Neutrophil (primary cell): ENCODE results near the gene GTF2IRD1.

Source experiments
- H3K27ac ChIP-seq: fragments of 200-600 bp; sonication (generic); 2 replicates; pipeline ENCODE4 v1.5.1; 2016; ENCODE audit warnings: mild to moderate bottlenecking, moderate library complexity
- H3K27me3 ChIP-seq: fragments of 200-600 bp; sonication (generic); 2 replicates; pipeline ENCODE4 v1.6.0; 2016; ENCODE audit warnings: mild to moderate bottlenecking
- H3K36me3 ChIP-seq: fragments of 200-600 bp; sonication (generic); 2 replicates; pipeline ENCODE4 v1.5.1; 2017
- H3K4me1 ChIP-seq, 2 experiments: fragments of 200-600 bp in 1 of 2; sonication (generic) in 1 of 2; 1 replicate in 1 of 2; 2 replicates in 1 of 2; pipeline versions ENCODE4 v1.5.1 to v1.6.1; 2013 to 2016; ENCODE audit warnings: low read depth in 1 of 2, low read length in 1 of 2, mild to moderate bottlenecking in 1 of 2, moderate library complexity in 1 of 2; ENCODE audit not compliant: control insufficient read depth in 1 of 2, insufficient read depth in 1 of 2
- H3K4me3 ChIP-seq, 2 experiments: fragments of 200-600 bp in 1 of 2; sonication (generic) in 1 of 2; 1 replicate in 1 of 2; 2 replicates in 1 of 2; pipeline ENCODE4 v1.5.1; 2013 to 2016; ENCODE audit warnings: low read depth in 1 of 2, low read length in 1 of 2, mild to moderate bottlenecking in 1 of 2, moderate library complexity in 1 of 2
- H3K9me3 ChIP-seq: fragments of 200-600 bp; sonication (generic); 2 replicates; pipeline ENCODE4 v1.5.1; 2016
- CTCF ChIP-seq: fragments of 200-600 bp; sonication (generic); IDR thresholded peaks from 2 replicates; pipeline ENCODE4 v1.5.1; 2016; ENCODE audit warnings: antibody characterized with exemption

Gene GTF2IRD1

GRCh38 chr7:74612015-74612829 lies 158.5 kb downstream of the GTF2IRD1 start:
- peaks cover 14% of the 10 kb centered on the region for H3K27me3 ChIP-seq
- no peaks in the 10 kb centered on the region for H3K36me3 ChIP-seq
- no peaks in the 10 kb centered on the region for H3K9me3 ChIP-seq
- H3K4me3 ChIP-seq, result no peak overlapping the region
- H3K4me1 ChIP-seq, result peaks cover 1 to 2% of the 10 kb centered on the region in 2 experiments
- no peak overlapping the region for H3K27ac ChIP-seq
- no peak for TF ChIP-seq CTCF

- peaks cover 11 to 12% of the 10 kb centered on the region in 2 experiments for H3K4me1 ChIP-seq
- H3K4me3 ChIP-seq, result no peak overlapping the region
- no peak overlapping the region for H3K27ac ChIP-seq
- TF ChIP-seq CTCF, result no peak
- no peaks in the 10 kb centered on the region for H3K36me3 ChIP-seq
- H3K9me3 ChIP-seq, result no peaks in the 10 kb centered on the region
- H3K27me3 ChIP-seq, result no peaks in the 10 kb centered on the region
Measured at GRCh38 chr7:74615933-74616780, 162.5 kb downstream of the GTF2IRD1 start.

GRCh38 chr7:74617180-74617744 lies 163.6 kb downstream of the GTF2IRD1 start:
- no peaks in the 10 kb centered on the region for H3K36me3 ChIP-seq
- no peak overlapping the region for H3K27ac ChIP-seq
- peaks cover 11 to 12% of the 10 kb centered on the region in 2 experiments for H3K4me1 ChIP-seq
- no peak for TF ChIP-seq CTCF
- H3K9me3 ChIP-seq, result no peaks in the 10 kb centered on the region
- no peaks in the 10 kb centered on the region for H3K27me3 ChIP-seq
- peak overlapping the region in 1 of 2 experiments; percentile 8 for H3K4me3 ChIP-seq

- no peak overlapping the region for H3K27ac ChIP-seq
- H3K4me3 ChIP-seq, result no peak overlapping the region
- no peaks in the 10 kb centered on the region for H3K36me3 ChIP-seq
- no peak for TF ChIP-seq CTCF
- H3K4me1 ChIP-seq, result peaks cover 11 to 12% of the 10 kb centered on the region in 2 experiments
- H3K9me3 ChIP-seq, result no peaks in the 10 kb centered on the region
- H3K27me3 ChIP-seq, result no peaks in the 10 kb centered on the region
Measured at GRCh38 chr7:74619235-74619860, 165.6 kb downstream of the GTF2IRD1 start.

- no peak for TF ChIP-seq CTCF
- Histone ChIP-seq H3K4me1 (peaks cover 9% of the 10 kb centered on the region in 2 experiments), H3K4me3 (no peak overlapping the region), H3K9me3 (no peaks in the 10 kb centered on the region), H3K27ac (no peak overlapping the region), H3K36me3 (no peaks in the 10 kb centered on the region), H3K27me3 (no peaks in the 10 kb centered on the region)
Measured at GRCh38 chr7:74622228-74622749, 168.6 kb downstream of the GTF2IRD1 start.
